Activated naive CD4-positive, alpha-beta T cell treated with anti-CD3 and anti-CD28 coated beads, Interleukin-2, amount 10 ng/mL, durations not matched to agents 7 days and 5 days (primary cell): Measurements from ENCODE around the gene TBXA2R.
A peak's percentile ranks its signal among the peaks of the same experiment; 100 is the strongest.
"Not testable (repeated sequence)": the region's sequence is repeated elsewhere in the genome, so short reads cannot be mapped to it uniquely, and the experiment has no call there.

ENCODE experiments used
- CTCF ChIA-PET: fragments of 350-600 bp; sonication (Branson Sonifier 250); formaldehyde crosslinking; loops from one replicate; lab custom pipeline; 2021; ENCODE audit warnings: antibody characterized with exemption; lab: Charles Lee
- DNase-seq: peaks from one replicate; pipeline ENCODE4 v3.0.0-alpha.2; 2020
- H3K27ac Mint-ChIP-seq: one replicate; pipeline ENCODE4 v1.8.0; 2021; ENCODE audit warnings: mild to moderate bottlenecking, moderate library complexity, mixed read lengths
- H3K27me3 Mint-ChIP-seq: one replicate; pipeline ENCODE4 v1.8.0; 2021; ENCODE audit warnings: mild to moderate bottlenecking, mixed read lengths
- H3K36me3 Mint-ChIP-seq: one replicate; pipeline ENCODE4 v1.8.0; 2021; ENCODE audit warnings: mixed read lengths
- H3K4me1 Mint-ChIP-seq: one replicate; pipeline ENCODE4 v1.8.0; 2021; ENCODE audit warnings: mixed read lengths
- H3K4me3 Mint-ChIP-seq: one replicate; pipeline ENCODE4 v1.8.0; 2021; ENCODE audit warnings: mild to moderate bottlenecking, moderate library complexity, mixed read lengths
- H3K9me3 Mint-ChIP-seq: one replicate; pipeline ENCODE4 v1.8.0; 2021; ENCODE audit warnings: mixed read lengths

TBXA2R gene

DNA sequence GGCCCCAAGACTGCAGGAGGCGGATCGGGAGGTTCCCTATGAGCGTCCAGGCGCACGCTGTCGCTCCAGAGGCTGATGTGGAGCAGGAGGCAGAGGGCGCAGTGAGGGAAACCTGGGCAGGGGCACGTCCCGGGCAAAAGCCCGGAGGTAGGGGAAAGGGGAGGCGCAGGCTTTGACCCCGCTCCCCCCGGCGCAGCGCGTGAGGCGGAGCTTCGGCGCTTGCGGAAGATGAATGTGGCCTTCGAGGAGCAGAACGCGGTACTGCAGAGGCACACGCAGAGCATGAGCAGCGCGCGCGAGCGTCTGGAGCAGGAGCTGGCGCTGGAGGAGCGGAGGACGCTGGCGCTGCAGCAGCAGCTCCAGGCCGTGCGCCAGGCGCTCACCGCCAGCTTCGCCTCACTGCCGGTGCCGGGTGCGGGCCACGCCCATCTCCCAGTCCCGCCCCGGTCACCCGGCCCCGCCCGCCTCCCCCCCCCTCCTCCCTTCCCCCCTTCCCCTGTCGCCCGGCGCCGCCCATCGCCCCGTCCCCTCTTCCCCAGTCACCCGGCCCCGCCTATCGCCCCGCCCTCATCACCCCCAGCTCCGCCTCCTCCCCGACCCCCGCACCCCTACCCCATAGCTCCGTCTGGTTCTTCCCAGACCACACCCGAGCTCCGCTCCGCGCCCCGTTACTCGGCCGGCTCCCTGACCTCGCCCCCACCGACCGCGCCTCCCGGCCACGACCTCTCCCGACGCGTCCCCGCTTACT, 29.8 kb downstream of the TBXA2R start:
- no peaks in the 10 kb centered on the region for H3K27me3 Mint-ChIP-seq
- DNase-seq, result no peak
- H3K27ac Mint-ChIP-seq, result no peak overlapping the region
- H3K9me3 Mint-ChIP-seq, result no peaks in the 10 kb centered on the region
- peaks cover 13% of the 10 kb centered on the region for H3K36me3 Mint-ChIP-seq
- H3K4me3 Mint-ChIP-seq, result no peak overlapping the region
- H3K4me1 Mint-ChIP-seq, result peaks cover 16% of the 10 kb centered on the region
- CTCF ChIA-PET, result no interaction called here

DNA sequence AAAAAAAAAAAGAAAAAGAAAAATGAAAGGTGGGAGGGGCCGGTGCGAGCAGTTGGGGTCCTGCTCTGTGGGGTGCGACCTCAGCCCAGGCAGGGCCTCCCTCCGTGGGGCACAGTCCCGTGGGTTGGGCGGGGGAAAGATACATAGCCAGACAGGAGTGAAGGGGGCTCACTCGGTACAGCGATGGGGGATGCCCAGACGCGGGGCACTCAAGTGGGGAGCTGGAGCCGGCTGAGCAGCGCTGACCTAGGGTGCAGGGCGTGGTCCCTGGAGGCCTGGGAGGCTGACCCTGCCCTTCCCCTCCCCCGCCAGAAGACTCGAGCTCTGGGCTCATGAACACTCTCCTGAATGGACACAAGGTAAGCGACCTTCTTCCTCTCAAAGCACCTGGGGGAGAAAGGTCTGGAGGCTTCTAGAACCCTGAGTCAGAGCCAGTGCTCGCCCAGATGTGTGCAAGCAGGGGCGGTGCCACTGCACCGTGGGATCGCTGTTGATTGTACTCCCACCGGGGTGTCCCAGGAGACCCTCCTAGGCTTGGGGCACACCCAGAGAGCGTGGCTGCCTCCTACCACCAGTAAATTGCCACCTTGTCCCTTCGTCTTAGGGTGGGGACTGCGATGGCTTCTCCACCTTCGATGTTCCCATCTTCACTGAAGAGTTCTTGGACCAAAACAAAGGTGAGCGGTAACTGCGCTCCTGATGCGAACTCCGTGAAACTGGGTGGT, 30.6 kb downstream of the TBXA2R start:
- H3K4me3 Mint-ChIP-seq, result no peak overlapping the region
- peaks cover 20% of the 10 kb centered on the region for H3K4me1 Mint-ChIP-seq
- no peaks in the 10 kb centered on the region for H3K27me3 Mint-ChIP-seq

DNA sequence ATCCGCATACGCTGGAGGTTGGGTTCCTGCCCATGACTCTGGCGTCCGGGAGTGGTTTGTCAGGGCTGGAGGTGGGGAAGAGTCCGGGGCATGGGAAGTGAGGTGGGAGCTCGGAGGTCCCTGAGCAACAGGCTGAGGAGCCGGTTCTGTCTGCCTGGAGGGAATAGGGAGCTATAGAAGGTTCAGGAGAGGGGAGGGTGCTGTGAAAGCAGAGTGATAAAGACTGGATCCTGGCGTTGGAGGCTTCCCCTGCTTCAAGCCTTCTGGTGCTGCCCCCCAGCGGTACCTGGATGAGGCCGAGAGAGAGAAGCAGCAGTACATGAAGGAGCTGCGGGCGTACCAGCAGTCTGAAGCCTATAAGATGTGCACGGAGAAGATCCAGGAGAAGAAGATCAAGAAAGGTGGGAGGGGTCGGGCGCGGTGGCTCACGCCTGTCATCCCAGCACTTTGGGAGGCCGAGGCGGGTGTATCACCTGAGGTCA, 31.4 kb downstream of the TBXA2R start:
- Mint-ChIP-seq H3K36me3 (peaks cover 13% of the 10 kb centered on the region), H3K4me1 (peaks cover 20% of the 10 kb centered on the region), H3K9me3 (no peaks in the 10 kb centered on the region), H3K27me3 (no peaks in the 10 kb centered on the region), H3K27ac (peak overlapping the region; percentile 49), H3K4me3 (peak overlapping the region; percentile 33)
- peak; percentile 41 for DNase-seq
- CTCF ChIA-PET, result interaction anchor here (0.7 kb wide), 1 partner anchor 118 kb away, joined by 3 read pairs; no protein-coding TSS in a partner anchor

More for the DNA sequence above, 30.6 kb downstream of the TBXA2R start:
- CTCF ChIA-PET, result no interaction called here
- DNase-seq, result no peak
- Mint-ChIP-seq H3K9me3 (no peaks in the 10 kb centered on the region), H3K36me3 (peaks cover 13% of the 10 kb centered on the region), H3K27ac (no peak overlapping the region)

DNA sequence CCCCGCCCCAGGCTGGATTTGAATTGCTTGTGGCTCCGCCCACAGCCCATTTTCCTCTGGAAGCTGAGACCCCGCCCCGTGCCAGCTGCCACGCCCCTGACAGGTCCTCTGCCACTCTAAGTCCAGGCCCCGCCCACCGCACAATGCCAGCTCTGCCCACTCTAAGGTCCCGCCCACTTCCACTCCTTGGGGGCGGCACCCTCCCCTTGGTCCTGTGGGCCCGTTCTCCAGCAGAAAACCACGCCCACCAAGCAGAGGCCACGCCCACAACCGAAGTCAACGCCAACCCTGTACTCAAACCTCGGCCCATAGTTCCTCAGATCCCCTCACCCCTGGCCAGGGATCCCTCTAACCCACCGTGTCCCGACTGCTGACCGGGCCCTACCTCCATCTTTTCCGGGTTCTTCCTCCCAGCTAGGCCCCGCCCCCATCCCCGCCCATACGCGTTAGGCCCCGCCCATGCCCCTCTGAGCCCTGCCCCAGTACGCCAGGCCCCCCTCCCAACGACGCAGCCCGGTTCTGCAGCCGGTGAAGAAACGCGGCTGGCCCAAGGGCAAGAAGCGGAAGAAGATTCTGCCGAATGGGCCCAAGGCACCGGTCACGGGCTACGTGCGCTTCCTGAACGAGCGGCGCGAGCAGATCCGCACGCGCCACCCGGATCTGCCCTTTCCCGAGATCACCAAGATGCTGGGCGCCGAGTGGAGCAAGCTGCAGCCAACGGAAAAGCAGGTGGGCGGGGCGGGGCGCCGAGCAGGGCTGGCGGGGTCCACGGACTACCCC, 32.6 kb downstream of the TBXA2R start:
- Mint-ChIP-seq H3K36me3 (peaks cover 13% of the 10 kb centered on the region), H3K27me3 (no peaks in the 10 kb centered on the region)

DNA sequence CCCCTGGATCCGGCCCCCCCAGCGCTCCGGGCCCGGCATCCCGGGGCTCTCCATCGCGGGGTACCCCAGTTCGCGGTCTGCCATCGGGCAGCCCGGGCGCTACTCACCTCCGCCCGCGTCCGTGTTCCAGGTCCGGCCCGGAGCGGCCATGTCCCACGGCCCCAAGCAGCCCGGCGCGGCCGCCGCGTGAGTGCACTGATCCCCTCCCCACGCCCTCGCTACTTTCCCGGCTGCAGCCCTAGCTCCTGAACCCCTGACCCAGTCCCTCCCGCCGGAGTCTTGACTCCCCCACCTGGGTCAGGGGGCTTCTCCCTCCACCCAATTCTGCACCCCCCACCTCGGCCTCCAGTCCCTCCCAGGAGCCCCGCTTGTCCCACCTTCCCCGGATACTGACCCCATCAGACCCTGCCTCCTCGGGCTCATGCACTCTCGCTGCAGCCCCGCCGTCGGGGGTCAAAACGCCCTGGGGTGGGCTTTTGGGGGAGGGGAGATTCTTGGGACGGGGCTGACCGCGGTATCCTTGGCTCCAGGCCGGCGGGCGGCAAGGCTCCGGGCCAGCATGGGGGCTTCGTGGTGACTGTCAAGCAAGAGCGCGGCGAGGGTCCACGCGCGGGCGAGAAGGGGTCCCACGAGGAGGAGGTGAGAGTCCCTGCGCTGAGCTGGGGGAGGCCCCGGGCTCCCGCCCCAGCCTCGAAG, 33.4 kb downstream of the TBXA2R start:
- peaks cover 13% of the 10 kb centered on the region for H3K36me3 Mint-ChIP-seq
- CTCF ChIA-PET, result interaction anchor here (0.6 to 1.4 kb wide), 2 partner anchors 14 to 28 kb away, joined by 3 read pairs; no protein-coding TSS in a partner anchor
- no peak for DNase-seq
- peak overlapping the region; percentile 78 for H3K27ac Mint-ChIP-seq
- peaks cover 20% of the 10 kb centered on the region for H3K4me1 Mint-ChIP-seq
- no peaks in the 10 kb centered on the region for H3K9me3 Mint-ChIP-seq
- peak overlapping the region; percentile 70 for H3K4me3 Mint-ChIP-seq
- H3K27me3 Mint-ChIP-seq, result no peaks in the 10 kb centered on the region

More for the DNA sequence above, 32.6 kb downstream of the TBXA2R start:
- Mint-ChIP-seq H3K4me1 (peaks cover 20% of the 10 kb centered on the region), H3K9me3 (no peaks in the 10 kb centered on the region), H3K4me3 (peak overlapping the region; percentile 70), H3K27ac (peak overlapping the region; percentile 78)
- CTCF ChIA-PET, result interaction anchor here (0.6 to 1.4 kb wide), 2 partner anchors 13 to 29 kb away, joined by 3 read pairs; no protein-coding TSS in a partner anchor
- peak; percentile 95 for DNase-seq

DNA sequence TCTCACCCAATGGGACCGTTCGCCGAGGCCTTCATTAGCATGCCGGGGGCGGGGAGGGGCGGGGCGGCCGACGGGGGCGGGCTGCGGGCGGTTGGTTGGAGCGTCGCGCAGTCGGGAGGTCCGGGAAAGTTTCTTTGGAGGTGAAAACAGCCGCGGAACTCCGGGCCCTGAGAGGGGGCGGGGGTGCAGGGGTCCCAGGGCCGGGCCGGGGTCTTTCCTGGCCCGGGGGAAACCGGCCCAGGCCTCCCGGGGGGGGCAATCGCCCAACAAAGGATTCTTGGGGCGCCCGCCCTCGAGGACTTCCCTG, 33.9 kb downstream of the TBXA2R start, which contains the start of gene HMG20B:
Gene HMG20B (plus strand): TSS at position 90 of the 307 bp plus-strand sequence. CDS start 366 bp downstream, outside the sequence.
- Mint-ChIP-seq H3K27me3 (no peaks in the 10 kb centered on the region), H3K36me3 (peaks cover 13% of the 10 kb centered on the region), H3K9me3 (no peaks in the 10 kb centered on the region), H3K4me1 (peaks cover 20% of the 10 kb centered on the region), H3K27ac (peak within 1 kb of the TSS; percentile 78), H3K4me3 (peak within 1 kb of the TSS; percentile 70)
- CTCF ChIA-PET, result interaction anchor here (1.4 kb wide), 1 partner anchor 14 kb away, joined by 3 read pairs; no protein-coding TSS in a partner anchor
- no peak for DNase-seq

DNA sequence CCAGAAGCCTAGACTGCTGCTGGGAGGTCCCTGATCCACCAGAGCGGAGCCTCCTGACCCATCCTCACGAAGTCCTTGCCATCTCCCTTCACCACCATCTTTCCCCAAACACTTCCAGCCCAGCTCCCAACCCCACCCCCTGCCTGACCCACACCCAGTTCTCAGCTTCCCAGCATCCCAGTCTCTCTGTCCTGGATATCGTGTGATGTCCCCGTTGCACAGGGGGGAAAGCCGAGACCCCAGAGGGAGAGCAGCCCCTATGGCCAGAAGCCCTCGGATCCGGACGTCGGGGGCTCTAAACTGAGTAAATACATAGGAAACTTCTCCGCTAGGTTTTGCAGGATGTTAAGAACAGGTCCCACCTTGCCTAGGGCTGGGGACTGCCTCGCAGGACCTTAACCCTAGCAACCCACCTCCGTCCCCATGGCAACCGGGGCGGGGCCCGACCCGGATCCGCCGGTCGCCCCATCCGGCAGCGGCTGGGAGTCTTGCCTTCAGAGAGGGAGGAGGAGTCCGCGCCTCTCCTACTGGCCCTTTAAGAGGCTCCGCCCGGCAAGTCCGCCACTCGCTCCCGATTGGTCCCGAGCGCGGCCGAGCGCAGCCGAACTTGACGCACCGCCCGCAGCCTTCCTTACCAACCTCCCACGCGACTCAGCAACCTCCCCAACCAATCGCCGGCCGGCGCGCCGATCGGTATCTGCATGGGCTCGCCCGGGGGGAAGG, 34.4 kb downstream of the TBXA2R start:
- Mint-ChIP-seq H3K27ac (peak overlapping the region; percentile 53), H3K9me3 (no peaks in the 10 kb centered on the region), H3K4me3 (peak overlapping the region; percentile 70), H3K4me1 (peaks cover 20% of the 10 kb centered on the region), H3K36me3 (peaks cover 13% of the 10 kb centered on the region), H3K27me3 (no peaks in the 10 kb centered on the region)
- peak; percentile 100 for DNase-seq
- CTCF ChIA-PET, result no interaction called here

DNA sequence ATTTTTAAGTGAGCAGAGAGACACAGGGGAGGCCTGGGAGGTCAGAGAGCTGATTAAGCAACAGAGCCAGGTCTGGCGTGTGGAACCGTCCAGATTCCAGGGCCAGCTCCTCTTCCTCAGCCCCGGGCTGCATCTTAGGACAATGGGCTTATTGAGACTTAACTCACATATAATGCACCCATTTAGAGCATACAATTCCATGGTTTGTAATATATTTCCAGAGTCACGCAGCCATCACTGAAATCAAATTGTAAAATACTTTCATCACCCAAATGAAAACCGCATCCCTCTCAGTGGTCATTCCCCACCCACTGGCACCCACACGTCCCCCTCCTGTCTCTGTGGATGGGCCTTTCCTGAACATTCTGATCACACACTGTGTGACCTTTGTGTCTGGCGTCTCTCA, 36.1 kb downstream of the TBXA2R start:
- peaks cover 20% of the 10 kb centered on the region for H3K4me1 Mint-ChIP-seq
- peaks cover 11% of the 10 kb centered on the region for H3K36me3 Mint-ChIP-seq
- no peaks in the 10 kb centered on the region for H3K27me3 Mint-ChIP-seq
- CTCF ChIA-PET, result no interaction called here
- DNase-seq, result no peak
- H3K9me3 Mint-ChIP-seq, result no peaks in the 10 kb centered on the region
- no peak overlapping the region for H3K4me3 Mint-ChIP-seq
- H3K27ac Mint-ChIP-seq, result no peak overlapping the region

DNA sequence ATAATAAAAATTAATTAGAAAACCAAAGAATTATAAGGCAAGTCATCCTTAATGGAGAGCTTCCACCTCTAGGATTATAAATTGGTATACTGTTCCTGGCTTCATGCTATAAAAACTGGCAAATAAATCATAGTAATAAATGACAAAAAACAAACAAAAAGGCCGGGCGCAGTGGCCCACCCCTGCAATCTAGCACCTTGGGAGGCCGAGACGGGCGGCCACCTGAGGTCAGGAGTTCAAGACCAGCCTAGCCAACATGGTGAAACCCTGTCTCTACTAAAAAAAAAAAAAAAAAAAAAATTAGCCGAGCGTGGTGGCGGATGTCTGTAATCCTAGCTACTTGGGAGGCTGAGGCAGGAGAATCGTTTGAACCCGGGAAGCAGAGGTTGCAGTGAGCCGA, 36.6 kb downstream of the TBXA2R start:
- H3K36me3 Mint-ChIP-seq, H3K4me3 Mint-ChIP-seq, H3K27ac Mint-ChIP-seq, DNase-seq, H3K9me3 Mint-ChIP-seq, CTCF ChIA-PET, H3K27me3 Mint-ChIP-seq: not testable (repeated sequence)
- peaks cover 17% of the 10 kb centered on the region for H3K4me1 Mint-ChIP-seq

DNA sequence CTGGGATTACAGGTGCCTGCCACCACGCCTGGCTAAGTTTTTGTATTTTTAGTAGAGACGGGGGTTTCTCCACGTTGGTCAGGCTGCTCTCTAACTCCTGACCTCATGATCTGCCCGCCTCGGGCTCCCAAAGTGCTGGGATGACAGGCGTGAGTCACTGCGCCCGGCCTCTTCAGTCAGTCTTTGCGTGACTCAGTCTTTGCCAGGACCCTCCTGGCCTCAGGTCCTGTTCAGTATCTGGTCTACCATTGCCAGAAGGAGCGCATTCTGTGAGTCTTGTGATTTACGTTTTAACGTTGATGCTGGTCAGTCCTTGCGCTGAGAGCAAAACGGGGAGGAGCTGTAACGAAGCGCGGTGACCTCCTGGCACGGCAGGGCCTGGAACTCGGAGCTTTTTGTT, 41.5 kb downstream of the TBXA2R start:
- Mint-ChIP-seq H3K4me1 (no peaks in the 10 kb centered on the region), H3K36me3 (no peaks in the 10 kb centered on the region), H3K27ac (no peak overlapping the region), H3K4me3 (no peak overlapping the region), H3K27me3 (peaks cover 4% of the 10 kb centered on the region), H3K9me3 (no peaks in the 10 kb centered on the region)
- DNase-seq, result no peak
- CTCF ChIA-PET, result no interaction called here

DNA sequence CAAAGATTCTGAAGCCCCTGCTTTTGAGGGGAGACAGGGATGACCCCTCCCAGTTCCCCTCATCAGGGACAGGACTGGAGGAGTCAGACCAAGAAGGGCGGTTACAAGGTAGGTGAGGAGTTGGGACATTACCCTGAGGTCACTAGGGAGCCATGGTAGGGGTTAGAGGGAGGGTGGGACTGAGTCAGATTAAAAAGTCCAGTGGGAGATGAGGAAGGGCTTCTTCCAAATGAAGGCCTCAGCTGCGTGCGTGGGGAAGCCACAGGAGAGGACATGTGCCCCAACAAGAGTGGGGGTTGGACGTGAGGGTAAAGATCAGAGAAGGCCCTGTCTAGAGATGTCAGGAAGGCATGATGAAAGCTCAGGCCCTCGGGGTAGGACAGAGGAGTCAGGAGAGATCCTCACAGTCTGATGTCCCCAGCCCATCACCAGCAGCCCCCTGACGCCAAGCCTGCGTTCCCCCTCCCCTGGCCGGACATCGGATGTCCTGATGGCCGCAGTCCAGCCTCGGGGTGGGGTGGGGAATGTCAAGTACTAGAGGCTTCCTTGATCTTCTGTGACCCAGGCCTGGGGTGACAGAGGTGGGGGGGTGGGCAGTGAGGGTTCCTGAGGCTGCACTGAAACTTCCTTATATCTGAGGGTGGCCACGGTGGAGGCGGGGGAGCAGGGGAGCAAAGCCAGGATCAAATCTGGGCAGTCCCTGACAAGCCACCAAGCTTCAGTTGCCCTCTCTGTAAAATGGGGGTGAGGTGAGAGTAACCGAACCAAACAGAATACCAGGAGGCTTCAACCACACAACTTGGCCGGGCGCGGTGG, 42.8 kb downstream of the TBXA2R start:
- Mint-ChIP-seq H3K4me3 (no peak overlapping the region), H3K36me3 (no peaks in the 10 kb centered on the region), H3K27ac (no peak overlapping the region), H3K27me3 (peaks cover 4% of the 10 kb centered on the region), H3K4me1 (peaks cover under 1% of the 10 kb centered on the region), H3K9me3 (no peaks in the 10 kb centered on the region)
- no peak for DNase-seq
- CTCF ChIA-PET, result no interaction called here

DNA sequence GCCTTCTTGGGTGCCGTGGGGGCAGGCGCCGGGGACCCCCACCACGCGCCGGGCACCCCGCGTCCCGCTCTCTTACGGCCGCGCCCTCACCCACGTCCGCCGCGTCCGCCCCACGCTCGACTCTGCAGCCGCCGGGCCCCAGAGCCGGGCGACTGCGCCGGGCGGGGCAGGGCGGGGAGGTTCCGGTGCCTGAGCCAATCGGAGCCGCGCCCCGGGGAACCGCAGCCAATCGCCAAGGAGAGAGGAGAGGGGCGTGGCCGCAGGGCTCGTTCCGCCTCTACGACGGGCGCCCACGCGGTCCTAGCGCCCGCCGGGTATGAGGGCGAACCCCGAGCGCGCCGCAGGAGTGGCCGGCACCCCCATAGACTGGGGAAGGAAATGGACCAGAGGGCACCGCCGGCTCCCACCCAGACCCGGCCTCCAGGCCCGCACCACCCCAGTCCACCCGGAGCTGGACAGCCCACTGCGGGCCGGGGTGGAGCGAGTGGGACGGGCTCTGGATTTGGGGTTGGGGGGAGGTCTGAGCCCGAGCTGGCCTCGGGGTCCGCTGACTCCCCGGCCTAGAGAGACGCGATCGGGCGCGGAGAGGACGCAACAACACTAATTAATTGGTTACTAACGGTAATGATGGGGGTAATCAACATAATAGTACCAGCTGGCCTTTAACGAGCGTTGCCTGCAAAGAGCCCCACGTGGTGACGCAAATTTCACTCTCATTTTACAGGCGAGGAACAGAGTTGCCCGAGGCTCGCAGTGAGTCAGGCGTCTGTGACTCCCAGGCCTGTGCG, 49.0 kb downstream of the TBXA2R start, which contains the start of gene MFSD12:
Gene MFSD12 (minus strand): TSS at position 126 of the 788 bp plus-strand sequence. CDS start 183 bp downstream, outside the sequence.
- Mint-ChIP-seq H3K4me3 (peak within 1 kb of the TSS; percentile 96), H3K36me3 (peaks cover 15% of the 10 kb centered on the region), H3K27me3 (peaks cover 4% of the 10 kb centered on the region), H3K27ac (peak within 1 kb of the TSS; percentile 86), H3K9me3 (no peaks in the 10 kb centered on the region), H3K4me1 (peaks cover 44% of the 10 kb centered on the region)
- peak; percentile 95 for DNase-seq
- CTCF ChIA-PET, result interaction anchor here (6.6 kb wide), 1 partner anchor 11 kb away, joined by 42 read pairs; no protein-coding TSS in a partner anchor
